MM.1S (cell line): ENCODE measurements around the gene TYW1.
A peak's percentile ranks its signal among the peaks of the same experiment; 100 is the strongest.
"Not testable (repeated sequence)": the region's sequence is repeated elsewhere in the genome, so short reads cannot be mapped to it uniquely, and the experiment has no call there.

Experiments
- DNase-seq: peaks from one replicate; pipeline ENCODE4 v3.0.0-alpha.2; 2015
- H2AFZ ChIP-seq: fragments of 300-600 bp; sonication (generic); 2 replicates; pipeline ENCODE4 v1.6.0; 2016; ENCODE audit warnings: antibody characterized with exemption, low read length
- H3F3A ChIP-seq: fragments of 300-600 bp; sonication (generic); 2 replicates; pipeline ENCODE4 v1.6.1; 2016; ENCODE audit warnings: mild to moderate bottlenecking, antibody characterized with exemption, low read length, moderate library complexity, mixed read lengths; ENCODE audit not compliant: insufficient read depth
- H3K27ac ChIP-seq: fragments of 300-600 bp; sonication (generic); 2 replicates; pipeline ENCODE4 v1.5.1; 2016; ENCODE audit warnings: mild to moderate bottlenecking, low read length
- H3K27me3 ChIP-seq: fragments of 300-600 bp; sonication (generic); replicated peaks from 2 replicates; pipeline ENCODE4 v1.6.0; 2016; ENCODE audit warnings: low read length; ENCODE audit not compliant: insufficient read depth
- H3K36me3 ChIP-seq: fragments of 300-600 bp; sonication (generic); replicated peaks from 2 replicates; pipeline ENCODE4 v1.6.1; 2016; ENCODE audit warnings: mild to moderate bottlenecking, low read length, mixed read lengths; ENCODE audit not compliant: insufficient read depth
- H3K4me1 ChIP-seq: fragments of 300-600 bp; sonication (generic); 2 replicates; pipeline ENCODE4 v1.6.1; 2016; ENCODE audit warnings: low read length, mixed read lengths
- H3K4me2 ChIP-seq: fragments of 300-600 bp; sonication (generic); 2 replicates; pipeline ENCODE4 v1.6.0; 2016; ENCODE audit warnings: low read depth, low read length
- H3K4me3 ChIP-seq: fragments of 300-600 bp; sonication (generic); 2 replicates; pipeline ENCODE4 v1.5.1; 2016; ENCODE audit warnings: low read length, mixed read lengths
- H3K79me2 ChIP-seq: fragments of 300-600 bp; sonication (generic); 2 replicates; pipeline ENCODE4 v1.6.1; 2016; ENCODE audit warnings: mixed run types, low read length, mixed read lengths
- H3K9ac ChIP-seq: fragments of 300-600 bp; sonication (generic); 2 replicates; pipeline ENCODE4 v1.6.1; 2016; ENCODE audit warnings: low read length, mixed read lengths
- H3K9me2 ChIP-seq: fragments of 300-600 bp; sonication (generic); replicated peaks from 2 replicates; pipeline ENCODE4 v1.6.1; 2016; ENCODE audit warnings: mild to moderate bottlenecking, low read length, mixed read lengths; ENCODE audit not compliant: insufficient read depth
- H3K9me3 ChIP-seq: fragments of 300-600 bp; sonication (generic); replicated peaks from 2 replicates; pipeline ENCODE4 v1.6.1; 2016; ENCODE audit warnings: mild to moderate bottlenecking, low read length, mixed read lengths; ENCODE audit not compliant: insufficient read depth
- H4K20me1 ChIP-seq: fragments of 300-600 bp; sonication (generic); 2 replicates; pipeline ENCODE4 v1.6.1; 2016; ENCODE audit warnings: mild to moderate bottlenecking, low read length, moderate library complexity, mixed read lengths; ENCODE audit not compliant: insufficient read depth

Gene TYW1

GRCh38 chr7:67184912-67185659 lies 188.5 kb downstream of the TYW1 start:
- not testable (repeated sequence) for H3K4me3 ChIP-seq, H2AFZ ChIP-seq, H3K9ac ChIP-seq, H3K9me2 ChIP-seq, H3K4me1 ChIP-seq, H3F3A ChIP-seq, H3K79me2 ChIP-seq, H4K20me1 ChIP-seq, H3K36me3 ChIP-seq, H3K27me3 ChIP-seq, H3K9me3 ChIP-seq
- DNase-seq = peak; percentile 10
- peak overlapping the region; percentile 62; the same call in 1 of the 2 replicates for H3K27ac ChIP-seq
- H3K4me2 ChIP-seq = peak overlapping the region; percentile 21; the same call in 1 of the 2 replicates

- not testable (repeated sequence) for H4K20me1 ChIP-seq, H3K9me2 ChIP-seq, H3F3A ChIP-seq, H3K79me2 ChIP-seq, H3K36me3 ChIP-seq, H3K4me1 ChIP-seq, H3K4me3 ChIP-seq, DNase-seq, H3K9ac ChIP-seq, H3K27me3 ChIP-seq, H3K9me3 ChIP-seq, H2AFZ ChIP-seq
- H3K4me2 ChIP-seq = peak overlapping the region; percentile 21; the same call in 1 of the 2 replicates
- H3K27ac ChIP-seq = peak overlapping the region; percentile 62; the same call in 1 of the 2 replicates
Observed at GRCh38 chr7:67185660-67186129, 189.1 kb downstream of the TYW1 start.

DNA sequence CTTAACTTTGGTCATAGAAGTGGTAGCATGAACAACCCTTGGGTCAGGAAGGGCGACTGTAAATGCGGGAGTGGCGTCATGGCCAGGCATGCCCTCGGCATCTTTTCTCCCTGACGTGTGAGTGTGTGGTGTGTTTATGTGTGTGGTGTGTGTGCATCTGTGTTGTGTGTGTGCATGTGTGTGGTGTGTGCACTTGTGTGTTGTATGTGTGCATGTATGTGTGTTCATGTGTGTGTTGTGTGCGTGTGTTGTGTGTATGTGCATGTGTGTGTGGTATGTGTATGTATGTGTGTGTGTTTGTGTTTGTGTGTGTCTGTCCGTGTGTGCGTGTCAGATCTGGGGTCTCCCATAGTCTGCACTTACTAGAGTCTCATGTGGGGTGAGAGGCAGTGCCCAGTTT lies 192.5 kb downstream of the TYW1 start:
- H4K20me1 ChIP-seq, H3K27ac ChIP-seq, H2AFZ ChIP-seq, H3K9ac ChIP-seq, H3K27me3 ChIP-seq, H3K4me2 ChIP-seq, H3K36me3 ChIP-seq, DNase-seq, H3K79me2 ChIP-seq, H3K9me3 ChIP-seq, H3K4me1 ChIP-seq, H3F3A ChIP-seq, H3K4me3 ChIP-seq, H3K9me2 ChIP-seq: not testable (repeated sequence)

GRCh38 chr7:67189801-67190465 lies 193.3 kb downstream of the TYW1 start:
- H3K36me3 ChIP-seq, H3K79me2 ChIP-seq, H2AFZ ChIP-seq, H3K4me2 ChIP-seq, H3K27ac ChIP-seq, H3K4me1 ChIP-seq, H3K9me2 ChIP-seq, H3K27me3 ChIP-seq, H3K4me3 ChIP-seq, H4K20me1 ChIP-seq, H3K9ac ChIP-seq, H3K9me3 ChIP-seq, DNase-seq, H3F3A ChIP-seq: not testable (repeated sequence)

- not testable (repeated sequence) for H3K36me3 ChIP-seq, H2AFZ ChIP-seq, H3F3A ChIP-seq, H3K4me3 ChIP-seq, H3K27me3 ChIP-seq, H3K79me2 ChIP-seq, H3K9ac ChIP-seq, H3K4me1 ChIP-seq, DNase-seq, H3K9me2 ChIP-seq, H4K20me1 ChIP-seq, H3K4me2 ChIP-seq, H3K9me3 ChIP-seq, H3K27ac ChIP-seq
Observed at GRCh38 chr7:67191002-67191720, 194.5 kb downstream of the TYW1 start.

DNA sequence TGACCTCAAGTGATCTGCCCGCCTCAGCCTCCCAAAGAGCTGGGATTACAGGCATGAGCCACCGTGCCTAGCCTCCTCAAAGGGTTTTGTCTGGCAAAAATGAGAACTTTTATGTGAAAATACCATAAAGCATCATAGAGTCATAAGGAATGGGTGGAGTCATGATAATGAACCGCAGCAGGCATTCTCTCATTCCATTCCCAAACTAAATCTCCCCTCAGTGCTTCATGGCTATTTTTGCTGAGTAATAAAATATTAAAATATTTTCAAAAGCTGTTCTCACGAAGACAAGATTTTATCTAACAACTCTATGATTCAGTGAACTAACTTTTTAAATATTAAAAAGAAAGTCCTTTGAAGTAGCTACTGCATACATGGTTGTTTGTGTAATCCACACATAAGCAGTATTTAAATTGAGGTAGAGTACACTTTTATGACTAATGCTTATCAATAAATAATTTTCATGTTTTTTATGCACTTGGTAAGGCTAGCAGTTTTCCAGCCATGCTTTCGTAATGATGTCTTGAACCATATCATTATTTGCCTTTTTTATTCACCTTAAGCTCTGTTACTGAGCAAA lies 195.6 kb downstream of the TYW1 start:
- not testable (repeated sequence) for H3K36me3 ChIP-seq, DNase-seq, H2AFZ ChIP-seq, H3K9me3 ChIP-seq, H4K20me1 ChIP-seq, H3K4me3 ChIP-seq, H3K27me3 ChIP-seq, H3K4me2 ChIP-seq, H3K27ac ChIP-seq, H3K9ac ChIP-seq, H3F3A ChIP-seq, H3K79me2 ChIP-seq, H3K9me2 ChIP-seq, H3K4me1 ChIP-seq

GRCh38 chr7:67192889-67193613 lies 196.4 kb downstream of the TYW1 start:
- not testable (repeated sequence) for H3K9ac ChIP-seq, H3K9me3 ChIP-seq, DNase-seq, H3K4me1 ChIP-seq, H3K79me2 ChIP-seq, H3F3A ChIP-seq, H3K4me2 ChIP-seq, H3K9me2 ChIP-seq, H2AFZ ChIP-seq, H3K27ac ChIP-seq, H3K27me3 ChIP-seq, H4K20me1 ChIP-seq, H3K36me3 ChIP-seq, H3K4me3 ChIP-seq
